Measurements from ENCODE around the gene HDAC4. TPM values are rescaled to one million over a fixed set of nuclear protein-coding genes. Genes with fewer than 3 reads are reported as not detected.

The HDAC4 gene
- total and polyA plus RNA-seq, 2 of the 4 experiments (the other 2 are of a cell fraction): 4.1 to 7.2 TPM

GRCh38 chr2:239033801-239034560, 366.8 kb downstream of the HDAC4 start:
- Histone ChIP-seq H4K8ac (ENCODE audit: low read depth in 2 of 2, low read length in 2 of 2) (no peak overlapping the region), H2AK9ac (replicated peaks; ENCODE audit: low read depth, low read length, poor library complexity) (no peak overlapping the region), H3K27me3 (ENCODE audit: control insufficient read depth, insufficient read depth, low read length) (peaks cover 14% of the 10 kb centered on the region), H3K23ac (ENCODE audit: low read depth, low read length) (no peak overlapping the region), H3K4ac (ENCODE audit: low read depth, low read length) (no peak overlapping the region), H4K20me1 (ENCODE audit: insufficient read depth, low read length) (no peaks in the 10 kb centered on the region), H3K36me3 (ENCODE audit: control insufficient read depth, insufficient read depth, low read length) (no peaks in the 10 kb centered on the region), H2BK120ac (ENCODE audit: low read depth, low read length) (no peak overlapping the region), H3K4me1 (ENCODE audit: control insufficient read depth, insufficient read depth, low read length) (no peaks in the 10 kb centered on the region), H3K9me1 (ENCODE audit: insufficient read depth, low read length) (no peaks in the 10 kb centered on the region), H3K27ac (ENCODE audit: insufficient read depth, low read length) (no peak overlapping the region), H2BK5ac (ENCODE audit: low read depth, low read length, poor library complexity, severe bottlenecking) (no peak overlapping the region), H2BK20ac (ENCODE audit: low read depth, low read length) (no peak overlapping the region), H3K79me1 (ENCODE audit: low read depth in 1 of 2, low read length in 2 of 2) (no peaks in the 10 kb centered on the region), H4K5ac (ENCODE audit: low read depth, low read length) (no peak overlapping the region), H2AK5ac (ENCODE audit: low read depth, low read length) (no peak overlapping the region), H2AFZ (replicated peaks; ENCODE audit: low read length, poor library complexity) (no peak overlapping the region), H2BK15ac (ENCODE audit: low read depth, low read length) (no peak overlapping the region), H3K56ac (ENCODE audit: extremely low read depth, insufficient read depth, low read length) (no peak overlapping the region), H3K9ac (ENCODE audit: low read depth, low read length) (no peak overlapping the region), H3K14ac (replicated peaks; ENCODE audit: low read depth, low read length) (no peak overlapping the region), H4K91ac (ENCODE audit: insufficient read depth, low read depth, low read length) (no peak overlapping the region), H3K9me3 (ENCODE audit: control insufficient read depth, insufficient read depth, low read length) (no peaks in the 10 kb centered on the region), H3K18ac (ENCODE audit: low read depth, low read length) (no peak overlapping the region), H3K4me3 (ENCODE audit: insufficient read depth, low read depth, low read length) (no peak overlapping the region), H3K4me2 (ENCODE audit: low read depth, low read length) (no peak overlapping the region)
- dilution Hi-C loops (cut with HindIII; ENCODE audit: low sequenced_read_pairs, unreplicated experiment): no loop called here
- in situ Hi-C loops (cut with MboI; ENCODE audit: low sequenced_read_pairs): loop anchor here (25.0 kb wide), 1 partner anchor 1103 kb away; the partner anchor contains the start of genes COPS9 and OTOS
- DNase-seq (no peak), ATAC-seq (ENCODE audit: low read depth) (no peak)
- 67% methylated on average over 4 of the region's 13 CpGs; no CpG with 5 or more reads in 1 of the 2 experiments for WGBS, 2 experiments (ENCODE audit: extremely low coverage in 2 of 2, insufficient read length in 1 of 2)
- BruUV-seq (replicated peaks): no TSS peak
- POLR2A ChIA-PET (ENCODE audit: unreplicated experiment): no interaction called here
- intact Hi-C loops (cut with micrococcal nuclease): loop anchor here (2.0 to 10.0 kb wide), 3 partner anchors 371 to 957 kb away; partner anchors contain the start of gene HDAC4
- no peak for TF ChIP-seq RFX5 (IDR thresholded peaks at IDR 0.05; ENCODE audit: low read depth, low read length)
- CTCF ChIA-PET: interaction anchor here (1.0 kb wide), 2 partner anchors 10 to 957 kb away, joined by 3 to 4 read pairs; no protein-coding TSS in a partner anchor

All from IMR-90 (cell line).